Measurements from ENCODE around the gene KCNN3. TPM values are rescaled to one million over a fixed set of nuclear protein-coding genes. Genes with fewer than 3 reads are reported as not detected.

KCNN3 gene
- polyA plus RNA-seq, 1 donor from 2014 or later = 2.2 TPM

DNA sequence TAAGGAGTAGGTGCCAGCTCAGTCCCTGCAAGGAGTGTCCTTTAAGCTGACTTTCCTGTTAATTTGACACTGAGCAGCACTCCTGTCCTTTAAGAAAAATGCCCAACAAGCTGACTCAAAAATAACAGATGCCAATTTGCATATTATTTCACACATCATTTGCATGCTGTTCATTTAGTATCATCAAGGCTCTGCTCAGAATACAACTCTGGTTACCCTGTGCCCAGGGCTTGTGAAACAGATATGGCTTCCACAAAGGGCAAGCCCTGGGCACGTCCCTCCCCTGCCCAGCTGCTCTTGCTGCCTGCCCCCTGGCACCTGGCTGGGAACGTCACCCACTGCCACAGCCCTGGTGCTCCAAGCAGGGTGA, 10.3 kb downstream of the KCNN3 start:
- Histone ChIP-seq H3F3A (ENCODE audit: insufficient read depth, low read length, poor library complexity, severe bottlenecking) (no peaks in the 10 kb centered on the region), H3K36me3 (ENCODE audit: insufficient read depth, low read length) (no peaks in the 10 kb centered on the region), H3K27me3 (ENCODE audit: insufficient read depth, low read depth, low read length) (no peaks in the 10 kb centered on the region), H2AFZ (ENCODE audit: low read depth, low read length) (no peak overlapping the region), H3K9ac (ENCODE audit: low read length) (no peak overlapping the region), H3K4me3 (ENCODE audit: low read length) (no peak overlapping the region), H3K9me3 (ENCODE audit: low read length) (no peaks in the 10 kb centered on the region), H3K9me2 (ENCODE audit: insufficient read depth, low read length) (no peaks in the 10 kb centered on the region), H3K27ac (ENCODE audit: low read length) (no peak overlapping the region), H3K79me2 (replicated peaks; ENCODE audit: insufficient read depth, low read length) (peaks cover 7% of the 10 kb centered on the region), H3K4me2 (ENCODE audit: low read length) (no peak overlapping the region), H4K20me1 (ENCODE audit: insufficient read depth) (no peaks in the 10 kb centered on the region)
- TF ChIP-seq, protein P1, sequence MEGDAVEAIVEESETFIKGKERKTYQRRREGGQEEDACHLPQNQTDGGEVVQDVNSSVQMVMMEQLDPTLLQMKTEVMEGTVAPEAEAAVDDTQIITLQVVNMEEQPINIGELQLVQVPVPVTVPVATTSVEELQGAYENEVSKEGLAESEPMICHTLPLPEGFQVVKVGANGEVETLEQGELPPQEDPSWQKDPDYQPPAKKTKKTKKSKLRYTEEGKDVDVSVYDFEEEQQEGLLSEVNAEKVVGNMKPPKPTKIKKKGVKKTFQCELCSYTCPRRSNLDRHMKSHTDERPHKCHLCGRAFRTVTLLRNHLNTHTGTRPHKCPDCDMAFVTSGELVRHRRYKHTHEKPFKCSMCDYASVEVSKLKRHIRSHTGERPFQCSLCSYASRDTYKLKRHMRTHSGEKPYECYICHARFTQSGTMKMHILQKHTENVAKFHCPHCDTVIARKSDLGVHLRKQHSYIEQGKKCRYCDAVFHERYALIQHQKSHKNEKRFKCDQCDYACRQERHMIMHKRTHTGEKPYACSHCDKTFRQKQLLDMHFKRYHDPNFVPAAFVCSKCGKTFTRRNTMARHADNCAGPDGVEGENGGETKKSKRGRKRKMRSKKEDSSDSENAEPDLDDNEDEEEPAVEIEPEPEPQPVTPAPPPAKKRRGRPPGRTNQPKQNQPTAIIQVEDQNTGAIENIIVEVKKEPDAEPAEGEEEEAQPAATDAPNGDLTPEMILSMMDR (IDR thresholded peaks at IDR 0.05; ENCODE audit: poor library complexity, severe bottlenecking) = no peak
- TF ChIP-seq, protein P2, sequence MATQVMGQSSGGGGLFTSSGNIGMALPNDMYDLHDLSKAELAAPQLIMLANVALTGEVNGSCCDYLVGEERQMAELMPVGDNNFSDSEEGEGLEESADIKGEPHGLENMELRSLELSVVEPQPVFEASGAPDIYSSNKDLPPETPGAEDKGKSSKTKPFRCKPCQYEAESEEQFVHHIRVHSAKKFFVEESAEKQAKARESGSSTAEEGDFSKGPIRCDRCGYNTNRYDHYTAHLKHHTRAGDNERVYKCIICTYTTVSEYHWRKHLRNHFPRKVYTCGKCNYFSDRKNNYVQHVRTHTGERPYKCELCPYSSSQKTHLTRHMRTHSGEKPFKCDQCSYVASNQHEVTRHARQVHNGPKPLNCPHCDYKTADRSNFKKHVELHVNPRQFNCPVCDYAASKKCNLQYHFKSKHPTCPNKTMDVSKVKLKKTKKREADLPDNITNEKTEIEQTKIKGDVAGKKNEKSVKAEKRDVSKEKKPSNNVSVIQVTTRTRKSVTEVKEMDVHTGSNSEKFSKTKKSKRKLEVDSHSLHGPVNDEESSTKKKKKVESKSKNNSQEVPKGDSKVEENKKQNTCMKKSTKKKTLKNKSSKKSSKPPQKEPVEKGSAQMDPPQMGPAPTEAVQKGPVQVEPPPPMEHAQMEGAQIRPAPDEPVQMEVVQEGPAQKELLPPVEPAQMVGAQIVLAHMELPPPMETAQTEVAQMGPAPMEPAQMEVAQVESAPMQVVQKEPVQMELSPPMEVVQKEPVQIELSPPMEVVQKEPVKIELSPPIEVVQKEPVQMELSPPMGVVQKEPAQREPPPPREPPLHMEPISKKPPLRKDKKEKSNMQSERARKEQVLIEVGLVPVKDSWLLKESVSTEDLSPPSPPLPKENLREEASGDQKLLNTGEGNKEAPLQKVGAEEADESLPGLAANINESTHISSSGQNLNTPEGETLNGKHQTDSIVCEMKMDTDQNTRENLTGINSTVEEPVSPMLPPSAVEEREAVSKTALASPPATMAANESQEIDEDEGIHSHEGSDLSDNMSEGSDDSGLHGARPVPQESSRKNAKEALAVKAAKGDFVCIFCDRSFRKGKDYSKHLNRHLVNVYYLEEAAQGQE (IDR thresholded peaks at IDR 0.05; ENCODE audit: borderline replicate concordance) = no peak
- TF ChIP-seq MXI1 (conservative IDR thresholded peaks at IDR 0.05; ENCODE audit: poor library complexity, severe bottlenecking) (no peak), RAD21 (conservative IDR thresholded peaks at IDR 0.05) (no peak), TAF1 (IDR thresholded peaks at IDR 0.05; ENCODE audit: low read depth) (no peak), EZH2 (IDR thresholded peaks at IDR 0.05; ENCODE audit: borderline replicate concordance, insufficient read depth, low read length, poor library complexity, severe bottlenecking) (no peak), SMC3 (conservative IDR thresholded peaks at IDR 0.05; ENCODE audit: poor library complexity) (no peak), EP300 (conservative IDR thresholded peaks at IDR 0.05; ENCODE audit: poor library complexity, severe bottlenecking) (no peak), POLR2AphosphoS5 (IDR thresholded peaks at IDR 0.05) (no peak)

DNA sequence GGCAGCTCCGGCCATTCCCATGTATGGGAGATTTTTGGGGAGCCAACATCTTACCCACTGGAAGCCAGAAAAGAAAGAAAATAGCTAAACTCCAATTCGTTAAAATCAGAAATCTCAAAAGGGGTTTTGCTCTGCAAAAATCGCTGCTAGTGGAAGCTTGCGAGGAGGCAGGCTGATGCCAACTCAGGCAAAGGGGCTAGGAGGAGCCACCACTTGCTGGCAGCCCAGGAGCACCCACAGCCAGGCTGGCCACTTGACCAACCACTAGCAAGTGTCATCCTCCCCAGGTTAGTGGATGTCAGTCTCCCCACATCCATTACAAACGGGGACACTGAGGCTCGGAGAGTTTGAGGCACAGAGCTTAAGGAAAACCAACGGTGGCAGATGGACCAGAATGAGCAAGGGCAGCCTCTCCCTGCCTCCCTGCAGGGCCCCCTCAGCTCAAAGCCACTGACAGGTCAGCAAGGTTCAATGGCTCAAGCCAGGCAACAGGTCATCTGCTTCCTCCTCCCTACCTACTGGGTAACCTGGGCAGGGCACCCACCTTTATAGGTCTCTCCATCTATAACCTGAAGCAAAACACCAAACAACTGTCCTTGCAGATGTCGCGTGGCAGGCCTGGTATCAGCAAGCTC, 10.8 kb downstream of the KCNN3 start:
- no peak overlapping the region for H3K27ac ChIP-seq (ENCODE audit: low read length)
- H3F3A ChIP-seq (ENCODE audit: insufficient read depth, low read length, poor library complexity, severe bottlenecking) = no peaks in the 10 kb centered on the region
- no peak for TF ChIP-seq MXI1 (conservative IDR thresholded peaks at IDR 0.05; ENCODE audit: poor library complexity, severe bottlenecking)
- H3K9me3 ChIP-seq (ENCODE audit: low read length) = no peaks in the 10 kb centered on the region
- H3K9ac ChIP-seq (ENCODE audit: low read length) = no peak overlapping the region
- no peak overlapping the region for H3K4me3 ChIP-seq (ENCODE audit: low read length)
- no peak overlapping the region for H3K4me2 ChIP-seq (ENCODE audit: low read length)
- no peaks in the 10 kb centered on the region for H3K9me2 ChIP-seq (ENCODE audit: insufficient read depth, low read length)
- no peaks in the 10 kb centered on the region for H4K20me1 ChIP-seq (ENCODE audit: insufficient read depth)
- no peaks in the 10 kb centered on the region for H3K27me3 ChIP-seq (ENCODE audit: insufficient read depth, low read depth, low read length)
- H3K36me3 ChIP-seq (ENCODE audit: insufficient read depth, low read length) = no peaks in the 10 kb centered on the region
- no peak overlapping the region for H2AFZ ChIP-seq (ENCODE audit: low read depth, low read length)
- peaks cover 2% of the 10 kb centered on the region for H3K79me2 ChIP-seq (replicated peaks; ENCODE audit: insufficient read depth, low read length)
